Measurements from ENCODE around the gene FAM83D.
A peak's percentile ranks its signal among the peaks of the same experiment; 100 is the strongest.
"Not testable (repeated sequence)": the region's sequence is repeated elsewhere in the genome, so short reads cannot be mapped to it uniquely, and the experiment has no call there.

Gene FAM83D

GRCh38 chr20:38953630-38954340 lies 27.6 kb downstream of the FAM83D start:
- Histone ChIP-seq H3K4me3 (ENCODE audit: low read depth, low read length) (no peak overlapping the region), H3K9me3 (ENCODE audit: control insufficient read depth, insufficient read depth, low read depth, low read length) (no peaks in the 10 kb centered on the region), H3K9ac (ENCODE audit: low read length) (no peak overlapping the region), H3K36me3 (ENCODE audit: control insufficient read depth, insufficient read depth, low read length) (peaks cover 54% of the 10 kb centered on the region), H3K27me3 (ENCODE audit: control insufficient read depth, insufficient read depth, low read length) (no peaks in the 10 kb centered on the region), H3K4me1 (ENCODE audit: control insufficient read depth, insufficient read depth, low read length) (no peaks in the 10 kb centered on the region), H3K27ac (ENCODE audit: low read depth, low read length) (no peak overlapping the region)

DNA sequence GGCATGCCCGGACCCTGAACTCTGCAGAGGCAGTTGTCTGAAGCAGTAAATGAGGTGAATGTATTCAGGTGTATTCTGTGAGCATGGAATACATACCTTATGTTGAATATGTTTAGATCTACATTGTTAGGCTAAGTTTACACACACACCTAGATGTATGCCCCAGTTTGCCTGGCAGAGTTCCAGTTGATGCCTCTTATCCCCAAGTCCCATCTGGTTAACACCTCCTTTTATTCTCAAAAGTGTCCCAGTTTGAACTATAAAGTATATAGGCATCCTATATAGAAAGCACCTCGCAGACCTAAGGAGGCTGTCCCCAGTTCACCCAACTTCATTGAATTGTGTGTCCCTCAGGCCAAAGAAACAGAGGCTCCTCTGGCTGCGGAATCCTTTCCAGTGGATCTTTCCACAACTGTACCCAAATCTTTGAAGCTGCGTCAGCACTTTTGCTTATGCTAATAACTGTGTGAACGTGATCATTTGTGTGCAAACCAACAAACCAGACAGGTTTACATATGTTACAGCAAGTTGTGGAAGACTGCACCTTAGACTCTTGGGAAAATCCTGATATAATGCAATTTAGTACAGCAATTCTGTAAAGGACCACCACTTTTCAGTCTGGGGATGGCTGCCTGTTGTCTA lies 31.1 kb downstream of the FAM83D start:
- Histone ChIP-seq H3K4me1 (ENCODE audit: control insufficient read depth, insufficient read depth, low read length) (no peaks in the 10 kb centered on the region; the same call in 1 of the 2 replicates), H3K9me3 (ENCODE audit: control insufficient read depth, insufficient read depth, low read depth, low read length) (no peaks in the 10 kb centered on the region), H3K27ac (ENCODE audit: low read depth, low read length) (no peak overlapping the region)

DNA sequence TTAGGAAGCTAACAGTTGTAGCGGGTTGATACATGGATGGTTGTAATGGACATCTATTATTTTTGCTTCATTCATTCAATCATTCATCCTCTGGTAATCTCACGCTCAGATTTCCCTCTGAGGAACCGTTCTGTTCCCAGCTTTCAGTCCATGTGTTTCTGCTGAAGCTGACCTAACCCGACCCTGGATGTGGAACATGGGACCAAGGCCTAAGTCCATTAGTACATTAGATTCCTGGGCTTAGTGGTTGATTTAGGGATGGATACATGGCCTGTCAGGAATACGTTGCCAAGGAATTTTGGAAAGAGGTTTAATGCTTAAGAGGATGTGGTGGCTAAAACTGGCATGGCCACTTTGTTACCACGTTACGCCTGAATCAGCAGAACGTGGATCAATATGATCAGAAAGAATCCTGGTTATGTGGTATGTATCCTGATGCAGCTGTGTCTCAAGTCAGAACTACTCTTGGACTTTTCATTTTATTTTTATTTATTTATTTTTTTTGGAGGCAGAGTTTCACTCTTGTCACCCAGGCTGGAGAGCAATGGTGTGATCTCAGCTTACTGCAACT lies 31.8 kb downstream of the FAM83D start:
- no peak overlapping the region for H3K4me3 ChIP-seq (ENCODE audit: low read depth, low read length)
- H3K9me3 ChIP-seq (ENCODE audit: control insufficient read depth, insufficient read depth, low read depth, low read length) = no peaks in the 10 kb centered on the region
- peaks cover 12% of the 10 kb centered on the region for H3K36me3 ChIP-seq (ENCODE audit: control insufficient read depth, insufficient read depth, low read length)
- H3K27ac ChIP-seq (ENCODE audit: low read depth, low read length) = no peak overlapping the region
- no peak overlapping the region for H3K9ac ChIP-seq (ENCODE audit: low read length)
- no peaks in the 10 kb centered on the region; the same call in 1 of the 2 replicates for H3K4me1 ChIP-seq (ENCODE audit: control insufficient read depth, insufficient read depth, low read length)
- H3K27me3 ChIP-seq (ENCODE audit: control insufficient read depth, insufficient read depth, low read length) = no peaks in the 10 kb centered on the region

More for the DNA sequence above, 31.1 kb downstream of the FAM83D start:
- H3K36me3 ChIP-seq (ENCODE audit: control insufficient read depth, insufficient read depth, low read length) = peaks cover 19% of the 10 kb centered on the region
- H3K9ac ChIP-seq (ENCODE audit: low read length) = no peak overlapping the region
- H3K27me3 ChIP-seq (ENCODE audit: control insufficient read depth, insufficient read depth, low read length) = no peaks in the 10 kb centered on the region
- H3K4me3 ChIP-seq (ENCODE audit: low read depth, low read length) = no peak overlapping the region

GRCh38 chr20:38960187-38960687 lies 34.0 kb downstream of the FAM83D start:
- H3K4me1 ChIP-seq (ENCODE audit: control insufficient read depth, insufficient read depth, low read length); H3K27me3 ChIP-seq (ENCODE audit: control insufficient read depth, insufficient read depth, low read length); H3K27ac ChIP-seq (ENCODE audit: low read depth, low read length); H3K9ac ChIP-seq (ENCODE audit: low read length); H3K4me3 ChIP-seq (ENCODE audit: low read depth, low read length); H3K36me3 ChIP-seq (ENCODE audit: control insufficient read depth, insufficient read depth, low read length); H3K9me3 ChIP-seq (ENCODE audit: control insufficient read depth, insufficient read depth, low read depth, low read length): not testable (repeated sequence)

DNA sequence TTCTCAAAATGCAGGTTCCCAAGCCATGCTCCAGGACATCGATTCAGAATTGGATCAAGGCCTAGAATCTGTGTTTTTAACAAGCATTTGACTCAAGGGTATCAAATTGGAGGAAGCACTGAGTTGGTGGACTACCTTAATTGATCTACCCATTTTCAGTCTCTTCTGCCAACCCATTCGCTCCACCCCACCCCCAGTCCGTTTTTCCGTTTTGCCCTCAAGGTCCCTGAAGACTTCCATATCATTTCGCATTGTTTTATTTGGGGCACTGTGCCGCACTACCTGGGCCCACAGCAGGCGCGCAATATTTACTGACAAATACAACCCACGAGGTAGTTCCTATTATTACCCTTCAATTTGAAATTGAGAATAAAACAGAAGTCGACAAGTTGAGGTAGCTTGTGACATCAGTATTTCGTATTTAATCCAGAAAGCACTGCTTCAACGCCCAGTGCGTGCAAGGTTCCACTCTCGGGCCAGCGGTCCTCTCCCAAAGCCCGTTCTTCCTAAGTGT lies 35.4 kb downstream of the FAM83D start:
- Histone ChIP-seq H3K4me1 (ENCODE audit: control insufficient read depth, insufficient read depth, low read length) (no peaks in the 10 kb centered on the region; the same call in 1 of the 2 replicates), H3K27ac (ENCODE audit: low read depth, low read length) (peak overlapping the region; percentile 93), H3K9me3 (ENCODE audit: control insufficient read depth, insufficient read depth, low read depth, low read length) (no peaks in the 10 kb centered on the region), H3K9ac (ENCODE audit: low read length) (peak overlapping the region; percentile 98), H3K36me3 (ENCODE audit: control insufficient read depth, insufficient read depth, low read length) (no peaks in the 10 kb centered on the region; the same call in 1 of the 2 replicates), H3K27me3 (ENCODE audit: control insufficient read depth, insufficient read depth, low read length) (no peaks in the 10 kb centered on the region), H3K4me3 (ENCODE audit: low read depth, low read length) (peak overlapping the region; percentile 99)

- Histone ChIP-seq H3K27ac (ENCODE audit: low read depth, low read length) (peak within 1 kb of the TSS; percentile 93), H3K9me3 (ENCODE audit: control insufficient read depth, insufficient read depth, low read depth, low read length) (no peaks in the 10 kb centered on the region), H3K4me1 (ENCODE audit: control insufficient read depth, insufficient read depth, low read length) (no peaks in the 10 kb centered on the region; the same call in 1 of the 2 replicates), H3K4me3 (ENCODE audit: low read depth, low read length) (peak within 1 kb of the TSS; percentile 99), H3K27me3 (ENCODE audit: control insufficient read depth, insufficient read depth, low read length) (no peaks in the 10 kb centered on the region), H3K36me3 (ENCODE audit: control insufficient read depth, insufficient read depth, low read length) (no peaks in the 10 kb centered on the region; the same call in 1 of the 2 replicates), H3K9ac (ENCODE audit: low read length) (peak within 1 kb of the TSS; percentile 98)
Observed at GRCh38 chr20:38962044-38962927, 36.1 kb downstream of the FAM83D start, which contains the start of gene DHX35. Gene DHX35, plus strand, starts transcription at chr20:38962344. Its CDS starts 24 bp downstream, at chr20:38962368.

- Histone ChIP-seq H3K4me3 (ENCODE audit: low read depth, low read length) (peak overlapping the region; percentile 99), H3K4me1 (ENCODE audit: control insufficient read depth, insufficient read depth, low read length) (no peaks in the 10 kb centered on the region; the same call in 1 of the 2 replicates), H3K36me3 (ENCODE audit: control insufficient read depth, insufficient read depth, low read length) (peaks cover 1% of the 10 kb centered on the region; the same call in 1 of the 2 replicates), H3K9ac (ENCODE audit: low read length) (peak overlapping the region; percentile 98), H3K9me3 (ENCODE audit: control insufficient read depth, insufficient read depth, low read depth, low read length) (no peaks in the 10 kb centered on the region), H3K27me3 (ENCODE audit: control insufficient read depth, insufficient read depth, low read length) (no peaks in the 10 kb centered on the region), H3K27ac (ENCODE audit: low read depth, low read length) (peak overlapping the region; percentile 93; the same call in 1 of the 2 replicates)
Observed at GRCh38 chr20:38962928-38963401, 36.7 kb downstream of the FAM83D start.

- no peak overlapping the region for H3K4me3 ChIP-seq (ENCODE audit: low read depth, low read length)
- peaks cover 4% of the 10 kb centered on the region; the same call in 1 of the 2 replicates for H3K36me3 ChIP-seq (ENCODE audit: control insufficient read depth, insufficient read depth, low read length)
- no peaks in the 10 kb centered on the region for H3K9me3 ChIP-seq (ENCODE audit: control insufficient read depth, insufficient read depth, low read depth, low read length)
- no peak overlapping the region for H3K27ac ChIP-seq (ENCODE audit: low read depth, low read length)
- no peaks in the 10 kb centered on the region for H3K27me3 ChIP-seq (ENCODE audit: control insufficient read depth, insufficient read depth, low read length)
- H3K9ac ChIP-seq (ENCODE audit: low read length) = no peak overlapping the region
- H3K4me1 ChIP-seq (ENCODE audit: control insufficient read depth, insufficient read depth, low read length) = no peaks in the 10 kb centered on the region; the same call in 1 of the 2 replicates
Observed at GRCh38 chr20:38963745-38964144, 37.5 kb downstream of the FAM83D start.

- Histone ChIP-seq H3K4me1 (ENCODE audit: control insufficient read depth, insufficient read depth, low read length) (no peaks in the 10 kb centered on the region; the same call in 1 of the 2 replicates), H3K9me3 (ENCODE audit: control insufficient read depth, insufficient read depth, low read depth, low read length) (no peaks in the 10 kb centered on the region), H3K9ac (ENCODE audit: low read length) (no peak overlapping the region), H3K27ac (ENCODE audit: low read depth, low read length) (no peak overlapping the region), H3K27me3 (ENCODE audit: control insufficient read depth, insufficient read depth, low read length) (no peaks in the 10 kb centered on the region), H3K4me3 (ENCODE audit: low read depth, low read length) (no peak overlapping the region), H3K36me3 (ENCODE audit: control insufficient read depth, insufficient read depth, low read length) (peaks cover 19% of the 10 kb centered on the region)
Observed at GRCh38 chr20:38965264-38965663, 39.0 kb downstream of the FAM83D start.

GRCh38 chr20:38968090-38968489 lies 41.9 kb downstream of the FAM83D start:
- Histone ChIP-seq H3K27ac (ENCODE audit: low read depth, low read length) (no peak overlapping the region), H3K27me3 (ENCODE audit: control insufficient read depth, insufficient read depth, low read length) (no peaks in the 10 kb centered on the region), H3K36me3 (ENCODE audit: control insufficient read depth, insufficient read depth, low read length) (peaks cover 44% of the 10 kb centered on the region), H3K9ac (ENCODE audit: low read length) (no peak overlapping the region), H3K4me1 (ENCODE audit: control insufficient read depth, insufficient read depth, low read length) (no peaks in the 10 kb centered on the region; the same call in 1 of the 2 replicates), H3K9me3 (ENCODE audit: control insufficient read depth, insufficient read depth, low read depth, low read length) (no peaks in the 10 kb centered on the region), H3K4me3 (ENCODE audit: low read depth, low read length) (no peak overlapping the region)
